Renal pelvis (tissue), 12 donors: ENCODE data around the gene CHMP1B. TPM values are rescaled to one million over a fixed set of nuclear protein-coding genes. Genes with fewer than 3 reads are reported as not detected.

Experiments
- DNase-seq: peaks from one replicate; pipeline ENCODE4 v3.0.0-alpha.2; 2013
- long read RNA-seq, 16 experiments: transcript quantifications; one replicate each; lab custom pipeline, GENCODE V29; 2026
- polyA plus RNA-seq, 3 donors: library from polyadenylated mRNA; unstranded; fragments of 120-200 nt; gene quantifications; one replicate each; pipeline ENCODE4 v1.2.1, GENCODE V29; 2013; ENCODE audit not compliant: insufficient read length in 3 of 3

Gene CHMP1B
- 10 to 100 TPM; 44.5 to 47.3 (median 46.1) TPM for polyA plus RNA-seq
- long read RNA-seq, donor 1, transcript CHMP1B-201 (1 exons, 3,054 nt) = major isoform, 148 of 148 reads
- long read RNA-seq, donor 1, partial matches to known transcripts = 0 of 148 reads
- long read RNA-seq, donor 1, other reads (novel, unspliced or antisense) = 0 of 148 reads
- long read RNA-seq, donor 2, transcript CHMP1B-201 (1 exons, 3,054 nt) = major isoform, 126 of 126 reads
- long read RNA-seq, donor 2, partial matches to known transcripts = 0 of 126 reads
- long read RNA-seq, donor 2, other reads (novel, unspliced or antisense) = 0 of 126 reads
- long read RNA-seq, donor 3, transcript CHMP1B-201 (1 exons, 3,054 nt) = major isoform, 102 of 102 reads
- long read RNA-seq, donor 3, partial matches to known transcripts = 0 of 102 reads
- long read RNA-seq, donor 3, other reads (novel, unspliced or antisense) = 0 of 102 reads
- long read RNA-seq, donor 4, transcript CHMP1B-201 (1 exons, 3,054 nt) = major isoform, 139 of 139 reads
- long read RNA-seq, donor 4, partial matches to known transcripts = 0 of 139 reads
- long read RNA-seq, donor 4, other reads (novel, unspliced or antisense) = 0 of 139 reads
- long read RNA-seq, donor 5, transcript CHMP1B-201 (1 exons, 3,054 nt) = major isoform, 43 of 43 reads
- long read RNA-seq, donor 5, partial matches to known transcripts = 0 of 43 reads
- long read RNA-seq, donor 5, other reads (novel, unspliced or antisense) = 0 of 43 reads
- long read RNA-seq, donor 6, transcript CHMP1B-201 (1 exons, 3,054 nt) = major isoform, 131 of 131 reads
- long read RNA-seq, donor 6, partial matches to known transcripts = 0 of 131 reads
- long read RNA-seq, donor 6, other reads (novel, unspliced or antisense) = 0 of 131 reads
- long read RNA-seq, donor 7, transcript CHMP1B-201 (1 exons, 3,054 nt) = major isoform, 130 of 130 reads
- long read RNA-seq, donor 7, partial matches to known transcripts = 0 of 130 reads
- long read RNA-seq, donor 7, other reads (novel, unspliced or antisense) = 0 of 130 reads
- long read RNA-seq, donor 8, transcript CHMP1B-201 (1 exons, 3,054 nt) = major isoform, 61 of 61 reads
- long read RNA-seq, donor 8, partial matches to known transcripts = 0 of 61 reads
- long read RNA-seq, donor 8, other reads (novel, unspliced or antisense) = 0 of 61 reads
- long read RNA-seq, donor 9, transcript CHMP1B-201 (1 exons, 3,054 nt) = major isoform, 154 of 154 reads
- long read RNA-seq, donor 9, partial matches to known transcripts = 0 of 154 reads
- long read RNA-seq, donor 9, other reads (novel, unspliced or antisense) = 0 of 154 reads
- long read RNA-seq, donor 10, transcript CHMP1B-201 (1 exons, 3,054 nt) = major isoform, 120 of 120 reads
- long read RNA-seq, donor 10, partial matches to known transcripts = 0 of 120 reads
- long read RNA-seq, donor 10, other reads (novel, unspliced or antisense) = 0 of 120 reads
- long read RNA-seq, donor 11, transcript CHMP1B-201 (1 exons, 3,054 nt) = major isoform, 86 of 86 reads
- long read RNA-seq, donor 11, partial matches to known transcripts = 0 of 86 reads
- long read RNA-seq, donor 11, other reads (novel, unspliced or antisense) = 0 of 86 reads
- long read RNA-seq, donor 12, transcript CHMP1B-201 (1 exons, 3,054 nt) = major isoform, 160 of 160 reads
- long read RNA-seq, donor 12, partial matches to known transcripts = 0 of 160 reads
- long read RNA-seq, donor 12, other reads (novel, unspliced or antisense) = 0 of 160 reads
- long read RNA-seq, donor 13, transcript CHMP1B-201 (1 exons, 3,054 nt) = major isoform, 76 of 76 reads
- long read RNA-seq, donor 13, partial matches to known transcripts = 0 of 76 reads
- long read RNA-seq, donor 13, other reads (novel, unspliced or antisense) = 0 of 76 reads
- long read RNA-seq, donor 14 = 0 reads
- long read RNA-seq, donor 15 = 0 reads
- long read RNA-seq, donor 16, transcript CHMP1B-201 (1 exons, 3,054 nt) = major isoform, 130 of 130 reads
- long read RNA-seq, donor 16, partial matches to known transcripts = 0 of 130 reads
- long read RNA-seq, donor 16, other reads (novel, unspliced or antisense) = 0 of 130 reads

GRCh38 chr18:11851146-11851805, at the start of gene CHMP1B:
TSS of gene CHMP1B (plus strand) at chr18:11851413. CDS start at chr18:11851512, 99 bp downstream.
- peak; percentile 97 for DNase-seq

GRCh38 chr18:11801573-11801972, 49.6 kb upstream of the CHMP1B start:
- DNase-seq = no peak

- no peak for DNase-seq
Observed at GRCh38 chr18:11802158-11802557, 49.1 kb upstream of the CHMP1B start.

GRCh38 chr18:11802586-11802985, 48.6 kb upstream of the CHMP1B start:
- DNase-seq = no peak

- DNase-seq = no peak
Observed at GRCh38 chr18:11807233-11807632, 44.0 kb upstream of the CHMP1B start.

GRCh38 chr18:11808001-11808855, 43.0 kb upstream of the CHMP1B start:
- no peak for DNase-seq

GRCh38 chr18:11809895-11810294, 41.3 kb upstream of the CHMP1B start:
- DNase-seq = no peak

GRCh38 chr18:11810379-11810778, 40.8 kb upstream of the CHMP1B start:
- DNase-seq = no peak

- no peak for DNase-seq
Observed at GRCh38 chr18:11811009-11811408, 40.2 kb upstream of the CHMP1B start.

GRCh38 chr18:11817229-11817628, 34.0 kb upstream of the CHMP1B start:
- DNase-seq = no peak

- DNase-seq = no peak
Observed at GRCh38 chr18:11818486-11819203, 32.6 kb upstream of the CHMP1B start.

GRCh38 chr18:11819938-11820337, 31.3 kb upstream of the CHMP1B start:
- no peak for DNase-seq

GRCh38 chr18:11820697-11821096, 30.5 kb upstream of the CHMP1B start:
- DNase-seq = no peak

- DNase-seq = no peak
Observed at GRCh38 chr18:11821208-11821607, 30.0 kb upstream of the CHMP1B start.

- DNase-seq = no peak
Observed at GRCh38 chr18:11821643-11822237, 29.5 kb upstream of the CHMP1B start.

- no peak for DNase-seq
Observed at GRCh38 chr18:11823545-11823944, 27.7 kb upstream of the CHMP1B start.

GRCh38 chr18:11826836-11827235, 24.4 kb upstream of the CHMP1B start:
- DNase-seq = no peak
